Right lobe of liver (tissue), 6 donors: ENCODE data around the gene PTPRR. TPM values are rescaled to one million over a fixed set of nuclear protein-coding genes. Genes with fewer than 3 reads are reported as not detected.

Experiments used
- ATAC-seq, 4 donors: fragments of 200-7000 bp; cut with Tn5 transposase; one replicate each; pipeline ENCODE4 v1.9.1; 2020; ENCODE audit warnings: mild to moderate bottlenecking in 4 of 4, moderate library complexity in 4 of 4
- DNase-seq, 3 donors: peaks; one replicate each; pipeline ENCODE4 v3.0.0-alpha.2; 2020
- H3K27ac ChIP-seq, 3 donors: fragments of 200-600 bp; one replicate each; pipeline ENCODE4 v1.8.0; 2022
- H3K27me3 ChIP-seq, 2 donors: fragments of 200-600 bp; one replicate each; pipeline ENCODE4 v1.8.0; 2022
- H3K36me3 ChIP-seq, 4 donors: fragments of 200-600 bp; sonication (generic) in 1 of 4; one replicate each; pipeline versions ENCODE4 v1.5.1 to v1.8.0; 2017 to 2022; ENCODE audit warnings: control low read depth in 1 of 4
- H3K4me1 ChIP-seq, 4 donors: fragments of 200-600 bp; sonication (generic) in 1 of 4; one replicate each; pipeline versions ENCODE4 v1.5.1 to v1.8.0; 2017 to 2022; ENCODE audit warnings: control low read depth in 1 of 4
- H3K4me3 ChIP-seq, 3 donors: fragments of 200-600 bp; one replicate each; pipeline ENCODE4 v1.8.0; 2022
- H3K9me3 ChIP-seq, 4 donors: fragments of 200-600 bp; sonication (generic) in 1 of 4; one replicate each; pipeline versions ENCODE4 v1.5.1 to v1.8.0; 2017 to 2022; ENCODE audit warnings: control low read depth in 1 of 4
- POLR2A ChIP-seq: fragments of 450-650 bp; IDR thresholded peaks from one replicate; pipeline ENCODE4 v1.6.1; 2017; ENCODE audit warnings: antibody characterized with exemption, mild to moderate bottlenecking
- WGBS: methylation state at CpG from one replicate; pipeline ENCODE4 v1.1.6; 2018; ENCODE audit warnings: low coverage, low lambda C conversion rate; ENCODE audit not compliant: insufficient coverage; ENCODE audit errors: missing lambda C conversion rate; 5-methylcytosine and 5-hydroxymethylcytosine counted together
- intact Hi-C, 2 donors: fragments of 100-400 bp; cut with DNase I; formaldehyde crosslinking; loops; one replicate each; pipeline versions ENCODE4 v1.11.2 to v1.14.1; 2022
- total RNA-seq, 6 experiments: library from RNA; depleted of rRNA in 2 of 6; stranded (reverse); fragments of >200 nt in 2 of 6; fragmentation: NEBNext Ultra II Directional in 3 of 6; extraction: Animal tissue kit (Norgen Biotek cat#: 25700) in 3 of 6; gene quantifications; one replicate each; pipeline versions ENCODE4 v1.1.0 to v1.2.4, GENCODE V29; 2016 to 2023
- TF ChIP-seq, protein P1 (sequence below), 4 donors: fragments of 200-600 bp in 3 of 4; fragments of 450-650 bp in 1 of 4; IDR thresholded peaks; one replicate each; pipeline versions ENCODE4 v1.5.1 to v1.8.0; 2016 to 2022; ENCODE audit warnings: antibody characterized with exemption in 4 of 4, mild to moderate bottlenecking in 2 of 4
- donor health status: DM: no; HTN: yes; CAD: no.
- donor health status: DM: no; HTN: no; CAD: no.
- donor health status: DM: no; HTN: no; CAD: no.
- donor health status: DM: no; HTN: yes; CAD: no.
- donor health status: DM: no; HTN: yes; CAD: no.

The PTPRR gene
- total RNA-seq, 6 experiments from 2014 or later: 0.12 TPM; not detected in 5

DNA sequence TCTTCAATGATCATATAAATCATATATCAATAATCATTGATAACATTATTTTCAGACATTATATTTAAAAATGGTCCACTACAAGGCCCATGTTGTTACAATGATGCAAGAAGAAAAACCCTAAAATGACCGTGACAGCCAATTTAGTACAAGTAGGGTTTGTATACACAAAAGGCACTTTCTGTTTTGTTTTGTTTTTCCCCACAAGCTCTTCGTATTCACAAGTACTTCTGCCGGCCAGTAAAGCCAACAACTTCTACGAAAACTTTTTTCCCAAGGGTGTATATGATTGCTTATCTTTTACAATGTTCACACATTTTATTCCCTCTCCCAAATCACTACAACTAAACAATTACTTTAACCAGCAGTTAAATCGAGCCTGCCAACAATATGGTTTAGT is 292.9 kb downstream of the PTPRR start:
- intact Hi-C loops: no loop called here
- H3K27ac ChIP-seq: no peak overlapping the region
- H3K4me3 ChIP-seq: no peak overlapping the region
- no peaks in the 10 kb centered on the region for H3K9me3 ChIP-seq
- peaks cover 0 to 5% of the 10 kb centered on the region in 2 donors for H3K27me3 ChIP-seq
- H3K4me1 ChIP-seq: no peaks in the 10 kb centered on the region
- 58% methylated on average over 5 of the region's 5 CpGs for WGBS
- DNase-seq (no peak), ATAC-seq (no peak)
- H3K36me3 ChIP-seq: no peaks in the 10 kb centered on the region
- TF ChIP-seq, protein P1, sequence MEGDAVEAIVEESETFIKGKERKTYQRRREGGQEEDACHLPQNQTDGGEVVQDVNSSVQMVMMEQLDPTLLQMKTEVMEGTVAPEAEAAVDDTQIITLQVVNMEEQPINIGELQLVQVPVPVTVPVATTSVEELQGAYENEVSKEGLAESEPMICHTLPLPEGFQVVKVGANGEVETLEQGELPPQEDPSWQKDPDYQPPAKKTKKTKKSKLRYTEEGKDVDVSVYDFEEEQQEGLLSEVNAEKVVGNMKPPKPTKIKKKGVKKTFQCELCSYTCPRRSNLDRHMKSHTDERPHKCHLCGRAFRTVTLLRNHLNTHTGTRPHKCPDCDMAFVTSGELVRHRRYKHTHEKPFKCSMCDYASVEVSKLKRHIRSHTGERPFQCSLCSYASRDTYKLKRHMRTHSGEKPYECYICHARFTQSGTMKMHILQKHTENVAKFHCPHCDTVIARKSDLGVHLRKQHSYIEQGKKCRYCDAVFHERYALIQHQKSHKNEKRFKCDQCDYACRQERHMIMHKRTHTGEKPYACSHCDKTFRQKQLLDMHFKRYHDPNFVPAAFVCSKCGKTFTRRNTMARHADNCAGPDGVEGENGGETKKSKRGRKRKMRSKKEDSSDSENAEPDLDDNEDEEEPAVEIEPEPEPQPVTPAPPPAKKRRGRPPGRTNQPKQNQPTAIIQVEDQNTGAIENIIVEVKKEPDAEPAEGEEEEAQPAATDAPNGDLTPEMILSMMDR (IDR thresholded peaks at IDR 0.05): no peak
- no peak for TF ChIP-seq POLR2A

DNA sequence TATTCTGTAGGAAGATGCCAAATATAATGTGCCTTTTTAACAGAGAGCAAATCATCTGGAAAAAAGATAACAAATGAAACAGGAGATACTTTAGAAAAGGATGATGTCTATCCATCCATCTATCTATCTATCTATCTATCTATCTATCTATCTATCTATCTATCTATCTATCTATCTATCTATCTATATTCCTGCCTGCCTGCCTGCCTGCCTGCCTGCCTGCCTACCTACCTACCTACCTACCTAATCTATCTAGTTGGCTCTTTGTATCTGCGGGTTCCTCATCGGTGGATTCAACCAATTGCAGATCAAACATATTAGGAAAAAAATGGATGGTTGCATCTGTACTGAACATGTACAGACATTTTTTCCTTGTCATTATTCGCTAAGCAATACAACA is 294.4 kb downstream of the PTPRR start:
- ATAC-seq (no peak), DNase-seq (no peak)
- TF ChIP-seq POLR2A: no peak
- TF ChIP-seq, protein P1 (IDR thresholded peaks at IDR 0.05): no peak
- WGBS: 68% methylated on average over 3 of the region's 3 CpGs
- no peaks in the 10 kb centered on the region for H3K36me3 ChIP-seq
- no peaks in the 10 kb centered on the region for H3K4me1 ChIP-seq
- no peak overlapping the region for H3K27ac ChIP-seq
- peaks cover 0 to 5% of the 10 kb centered on the region in 2 donors for H3K27me3 ChIP-seq
- intact Hi-C loops: no loop called here
- H3K4me3 ChIP-seq: no peak overlapping the region
- H3K9me3 ChIP-seq: no peaks in the 10 kb centered on the region

DNA sequence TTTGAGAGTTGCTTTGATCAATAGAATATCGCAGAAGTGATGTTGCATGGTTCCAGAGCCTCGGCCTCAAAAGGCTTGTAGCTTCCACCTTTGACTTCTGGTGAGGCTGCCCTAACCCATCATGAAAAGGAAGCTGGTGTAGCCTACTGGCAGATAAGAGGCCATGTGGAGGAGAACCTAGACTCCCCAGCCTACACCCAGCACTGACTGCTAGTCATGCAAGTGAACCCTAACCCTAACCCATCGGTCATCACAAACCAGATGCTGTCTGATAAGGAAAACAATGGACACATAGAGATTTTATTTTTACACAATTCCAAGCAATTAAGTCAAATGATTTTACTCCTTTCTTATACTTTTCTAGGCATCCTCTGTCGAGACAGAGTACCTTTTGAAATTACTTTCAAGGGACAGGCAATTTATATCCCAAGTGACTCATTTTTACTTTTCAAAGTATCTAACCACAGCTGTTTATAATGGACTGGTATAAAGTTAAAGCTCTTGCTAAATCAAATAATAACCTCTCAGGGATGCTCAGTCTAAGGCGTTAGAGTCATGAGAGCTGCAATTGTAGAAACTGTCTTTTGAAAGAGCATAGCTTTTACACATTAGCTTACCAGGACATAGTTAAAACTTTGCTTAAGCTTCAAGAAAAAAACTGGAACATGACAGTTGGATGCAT is 300.9 kb downstream of the PTPRR start:
- Histone ChIP-seq H3K4me1 (no peaks in the 10 kb centered on the region), H3K27me3 (peaks cover 0 to 2% of the 10 kb centered on the region in 2 donors), H3K4me3 (no peak overlapping the region), H3K36me3 (no peaks in the 10 kb centered on the region), H3K9me3 (no peaks in the 10 kb centered on the region), H3K27ac (no peak overlapping the region)
- WGBS: 56% methylated on average over 5 of the region's 5 CpGs
- TF ChIP-seq POLR2A: no peak
- TF ChIP-seq, protein P1 (IDR thresholded peaks at IDR 0.05): no peak
- ATAC-seq: peak in 1 of 4 donors; percentile 38
- intact Hi-C loops: no loop called here
- no peak for DNase-seq

DNA sequence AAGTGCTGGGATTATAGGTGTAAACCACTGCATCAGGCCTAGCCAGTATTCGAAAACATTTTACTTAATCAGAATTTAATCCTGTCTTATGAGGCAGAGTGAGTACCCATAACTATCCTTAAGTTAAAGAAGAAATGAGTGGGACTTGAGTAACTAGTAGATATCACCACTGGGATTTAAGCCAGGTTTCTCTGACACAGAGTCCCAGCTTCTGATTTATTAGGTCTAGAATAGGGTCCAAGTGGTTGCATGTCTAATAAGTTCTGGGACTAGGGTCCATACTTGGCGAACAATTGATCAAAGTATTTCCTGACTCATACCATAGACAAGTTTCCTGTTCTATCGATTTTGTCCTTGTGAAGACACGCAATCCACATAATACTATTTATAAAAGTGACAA is 302.2 kb downstream of the PTPRR start:
- DNase-seq (no peak), ATAC-seq (no peak)
- Histone ChIP-seq H3K27me3 (no peaks in the 10 kb centered on the region), H3K4me3 (no peak overlapping the region), H3K27ac (no peak overlapping the region), H3K4me1 (no peaks in the 10 kb centered on the region), H3K9me3 (no peaks in the 10 kb centered on the region), H3K36me3 (no peaks in the 10 kb centered on the region)
- intact Hi-C loops: no loop called here
- TF ChIP-seq POLR2A: no peak
- TF ChIP-seq, protein P1 (IDR thresholded peaks at IDR 0.05): no peak
- 64% methylated on average over 4 of the region's 4 CpGs for WGBS
